ENCODE measurements around the gene TIGAR. TPM values are rescaled to one million over a fixed set of nuclear protein-coding genes. Genes with fewer than 3 reads are reported as not detected.
A peak's percentile ranks its signal among the peaks of the same experiment; 100 is the strongest.

TIGAR gene
- polyA plus RNA-seq, 1 donor = 15.2 TPM

- no peak for DNase-seq
These were observed 51.6 kb downstream of the TIGAR start for GRCh38 chr12:4372653-4373052.

GRCh38 chr12:4375449-4375848 lies 54.4 kb downstream of the TIGAR start:
- no peak for DNase-seq

GRCh38 chr12:4378772-4379171 lies 57.8 kb downstream of the TIGAR start:
- no peak for DNase-seq

GRCh38 chr12:4379405-4379804 lies 58.4 kb downstream of the TIGAR start, which contains the start of gene FGF23:
Gene FGF23 (minus strand): TSS chr12:4379712. CDS start chr12:4379582, 130 bp downstream.
- DNase-seq = peak; percentile 57

- DNase-seq = no peak
These were observed 59.3 kb downstream of the TIGAR start for GRCh38 chr12:4380332-4380731.

- no peak for DNase-seq
These were observed 62.4 kb downstream of the TIGAR start for GRCh38 chr12:4383304-4383865.

GRCh38 chr12:4386801-4387200 lies 65.8 kb downstream of the TIGAR start:
- no peak for DNase-seq

GRCh38 chr12:4387607-4388006 lies 66.6 kb downstream of the TIGAR start:
- DNase-seq = no peak

GRCh38 chr12:4388032-4388431 lies 67.0 kb downstream of the TIGAR start:
- DNase-seq = no peak

- DNase-seq = no peak
These were observed 67.6 kb downstream of the TIGAR start for GRCh38 chr12:4388662-4389061.

- DNase-seq = no peak
These were observed 71.3 kb downstream of the TIGAR start for GRCh38 chr12:4392223-4392742.

GRCh38 chr12:4393211-4393610 lies 72.2 kb downstream of the TIGAR start:
- DNase-seq = no peak

- no peak for DNase-seq
These were observed 74.8 kb downstream of the TIGAR start for GRCh38 chr12:4395818-4396217.

- DNase-seq = no peak
These were observed 80.1 kb downstream of the TIGAR start for GRCh38 chr12:4401117-4401516.

- DNase-seq = no peak
These were observed 82.0 kb downstream of the TIGAR start for GRCh38 chr12:4402996-4403395.

Other genes with a start within 250 kb of the TIGAR start
- gene CCND2, start 47.5 kb upstream of the TIGAR start, polyA plus RNA-seq (ENCODE audit: insufficient read length) = 71.3 TPM
- gene FGF23, start 58.5 kb downstream of the TIGAR start, polyA plus RNA-seq (ENCODE audit: insufficient read length) = 0.05 TPM
- not detected for gene FGF6, start 124.6 kb downstream of the TIGAR start, polyA plus RNA-seq (ENCODE audit: insufficient read length)
- gene RAD51AP1, start 217.7 kb downstream of the TIGAR start, polyA plus RNA-seq (ENCODE audit: insufficient read length) = 44.4 TPM
- gene DYRK4, start 241.0 kb downstream of the TIGAR start, polyA plus RNA-seq (ENCODE audit: insufficient read length) = 47.5 TPM

Measured in left kidney (tissue), 2 donors.